ENCODE results near the gene MED28. TPM values are rescaled to one million over a fixed set of nuclear protein-coding genes. Genes with fewer than 3 reads are reported as not detected.
"Not testable (repeated sequence)": the region's sequence is repeated elsewhere in the genome, so short reads cannot be mapped to it uniquely, and the experiment has no call there.

The MED28 gene, protein sequence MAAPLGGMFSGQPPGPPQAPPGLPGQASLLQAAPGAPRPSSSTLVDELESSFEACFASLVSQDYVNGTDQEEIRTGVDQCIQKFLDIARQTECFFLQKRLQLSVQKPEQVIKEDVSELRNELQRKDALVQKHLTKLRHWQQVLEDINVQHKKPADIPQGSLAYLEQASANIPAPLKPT
- total RNA-seq (10 to 100 TPM; 22.8 to 27.3 TPM), polyA plus RNA-seq (ENCODE audit: insufficient read depth, low read depth, low replicate concordance) (51.7 TPM)
- long read RNA-seq, donor 1, full-length matches to known transcripts = 69 of 75 reads
- long read RNA-seq, donor 1, partial matches to known transcripts = 6 of 75 reads
- long read RNA-seq, donor 1, other reads (novel, unspliced or antisense) = 0 of 75 reads
- long read RNA-seq, donor 2, full-length matches to known transcripts = 35 of 35 reads
- long read RNA-seq, donor 2, partial matches to known transcripts = 0 of 35 reads
- long read RNA-seq, donor 2, other reads (novel, unspliced or antisense) = 0 of 35 reads

DNA sequence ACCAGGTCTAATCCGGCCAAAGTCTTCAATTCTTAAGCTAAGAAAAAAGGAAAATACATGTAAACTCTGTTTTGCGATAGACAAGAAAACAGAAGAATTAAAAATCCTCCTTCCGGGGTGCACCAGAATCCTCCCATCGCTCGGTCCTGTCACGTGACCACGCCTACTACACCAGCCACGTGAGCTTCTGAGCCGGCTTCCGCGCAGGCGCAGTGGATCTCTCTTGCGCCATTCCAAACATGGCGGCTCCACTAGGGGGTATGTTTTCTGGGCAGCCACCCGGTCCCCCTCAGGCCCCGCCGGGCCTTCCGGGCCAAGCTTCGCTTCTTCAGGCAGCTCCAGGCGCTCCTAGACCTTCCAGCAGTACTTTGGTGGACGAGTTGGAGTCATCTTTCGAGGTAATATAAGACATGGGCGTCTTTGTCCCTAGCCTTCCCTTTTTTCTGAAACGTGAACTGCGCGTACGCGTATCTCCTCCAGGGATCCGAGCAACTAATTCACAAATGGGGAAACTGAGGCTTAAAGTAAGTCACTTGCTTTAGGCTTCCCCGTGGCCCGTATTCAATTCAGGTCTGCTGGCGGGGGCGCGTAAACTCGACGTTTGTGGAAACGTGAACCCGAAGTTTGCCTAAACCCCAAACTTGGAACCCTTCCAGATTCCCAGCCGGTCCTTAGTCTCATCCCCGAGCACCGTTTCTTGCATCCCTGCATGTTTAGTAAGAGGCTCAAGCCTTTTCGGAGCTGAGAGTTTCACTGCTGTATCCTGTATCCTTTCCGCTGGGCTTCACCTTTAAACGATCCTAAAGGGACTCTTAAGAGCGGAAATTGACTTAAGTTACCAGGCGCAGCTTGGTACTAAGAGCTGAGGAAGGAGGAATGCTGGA lies at the start of gene MED28:
Gene MED28, plus strand, starts transcription at position 226 of the 884 bp plus-strand sequence. Its CDS starts 14 bp downstream, at position 240.
- Histone ChIP-seq H3K4me3 (peak within 1 kb of the TSS; percentile 79 to 92), H3K4me1 (peaks cover 14% of the 10 kb centered on the region), H3K36me3 (ENCODE audit: low read depth, missing control alignments) (no peaks in the 10 kb centered on the region), H3K27ac (peak within 1 kb of the TSS; percentile 76 to 83), H3K9me3 (no peaks in the 10 kb centered on the region), H3K27me3 (no peaks in the 10 kb centered on the region)
- 0% methylated on average over 35 to 45 of the region's 46 CpGs for WGBS, 2 donors
- TF ChIP-seq, protein P1, sequence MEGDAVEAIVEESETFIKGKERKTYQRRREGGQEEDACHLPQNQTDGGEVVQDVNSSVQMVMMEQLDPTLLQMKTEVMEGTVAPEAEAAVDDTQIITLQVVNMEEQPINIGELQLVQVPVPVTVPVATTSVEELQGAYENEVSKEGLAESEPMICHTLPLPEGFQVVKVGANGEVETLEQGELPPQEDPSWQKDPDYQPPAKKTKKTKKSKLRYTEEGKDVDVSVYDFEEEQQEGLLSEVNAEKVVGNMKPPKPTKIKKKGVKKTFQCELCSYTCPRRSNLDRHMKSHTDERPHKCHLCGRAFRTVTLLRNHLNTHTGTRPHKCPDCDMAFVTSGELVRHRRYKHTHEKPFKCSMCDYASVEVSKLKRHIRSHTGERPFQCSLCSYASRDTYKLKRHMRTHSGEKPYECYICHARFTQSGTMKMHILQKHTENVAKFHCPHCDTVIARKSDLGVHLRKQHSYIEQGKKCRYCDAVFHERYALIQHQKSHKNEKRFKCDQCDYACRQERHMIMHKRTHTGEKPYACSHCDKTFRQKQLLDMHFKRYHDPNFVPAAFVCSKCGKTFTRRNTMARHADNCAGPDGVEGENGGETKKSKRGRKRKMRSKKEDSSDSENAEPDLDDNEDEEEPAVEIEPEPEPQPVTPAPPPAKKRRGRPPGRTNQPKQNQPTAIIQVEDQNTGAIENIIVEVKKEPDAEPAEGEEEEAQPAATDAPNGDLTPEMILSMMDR (IDR thresholded peaks at IDR 0.05) = peak in 1 of 3 experiments; percentile 15
- peak; percentile 65 for TF ChIP-seq POLR2A (IDR thresholded peaks at IDR 0.05)
- DNase-seq = peak; percentile 98
- intact Hi-C loops (cut with DNase I; ENCODE audit: low total_unique reads) = no loop called here

DNA sequence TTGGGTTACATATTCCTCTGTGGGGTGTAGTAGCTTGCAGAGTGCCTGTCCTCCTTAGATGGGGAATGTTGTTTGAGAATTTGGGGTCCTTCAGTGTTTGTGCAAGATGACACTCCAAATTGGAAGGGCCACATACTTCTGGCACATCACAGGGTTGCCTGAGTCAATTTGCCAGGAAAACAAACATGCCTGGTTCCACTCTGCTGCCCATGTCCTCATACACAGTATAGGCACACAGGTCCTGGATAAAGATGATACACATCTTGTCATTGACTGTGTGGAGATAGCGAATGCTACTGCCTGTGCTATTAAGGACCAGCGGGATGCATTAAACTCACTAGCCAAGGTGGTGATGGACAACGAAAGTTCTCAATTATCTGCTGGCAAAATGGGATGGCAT lies 48.6 kb upstream of the MED28 start:
- H3K27ac ChIP-seq = no peak overlapping the region
- intact Hi-C loops (cut with DNase I; ENCODE audit: low total_unique reads) = no loop called here

DNA sequence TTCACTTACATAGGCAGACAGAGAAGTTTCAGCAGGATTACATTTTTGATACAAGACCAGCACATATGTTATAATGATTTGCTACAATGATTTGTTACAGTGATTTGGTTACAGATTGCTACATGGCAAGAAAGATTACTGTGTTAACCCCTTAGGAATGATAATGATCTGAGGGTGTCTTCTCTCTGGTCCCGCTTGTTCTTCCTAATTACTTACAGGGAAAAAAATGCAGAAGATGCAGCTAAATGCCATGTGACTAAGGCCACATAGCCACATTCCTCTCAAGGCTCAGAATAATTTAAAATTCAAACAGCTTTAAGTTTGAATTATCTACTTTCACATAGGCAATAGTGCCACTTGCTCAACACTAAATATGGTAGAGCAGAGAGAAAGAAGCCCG lies 47.2 kb upstream of the MED28 start:
- H3K9me3 ChIP-seq = no peaks in the 10 kb centered on the region
- H3K36me3 ChIP-seq (ENCODE audit: low read depth, missing control alignments) = no peaks in the 10 kb centered on the region
- H3K4me3 ChIP-seq = no peak overlapping the region
- no peak for DNase-seq
- H3K27ac ChIP-seq = no peak overlapping the region
- TF ChIP-seq, protein P1 (IDR thresholded peaks at IDR 0.05) = no peak
- no peak for TF ChIP-seq POLR2A (IDR thresholded peaks at IDR 0.05)
- WGBS, 2 donors = 49 to 62% methylated on average over 2 of the region's 2 CpGs
- no peaks in the 10 kb centered on the region for H3K27me3 ChIP-seq
- intact Hi-C loops (cut with DNase I; ENCODE audit: low total_unique reads) = no loop called here
- H3K4me1 ChIP-seq = no peaks in the 10 kb centered on the region

More for the DNA sequence above, 48.6 kb upstream of the MED28 start:
- no peaks in the 10 kb centered on the region for H3K27me3 ChIP-seq
- TF ChIP-seq POLR2A (IDR thresholded peaks at IDR 0.05) = no peak
- TF ChIP-seq, protein P1 (IDR thresholded peaks at IDR 0.05) = no peak
- H3K4me3 ChIP-seq = no peak overlapping the region
- H3K36me3 ChIP-seq (ENCODE audit: low read depth, missing control alignments) = no peaks in the 10 kb centered on the region
- 85 to 95% methylated on average over 3 of the region's 3 CpGs for WGBS, 2 donors
- no peaks in the 10 kb centered on the region for H3K4me1 ChIP-seq
- DNase-seq = no peak
- no peaks in the 10 kb centered on the region for H3K9me3 ChIP-seq

DNA sequence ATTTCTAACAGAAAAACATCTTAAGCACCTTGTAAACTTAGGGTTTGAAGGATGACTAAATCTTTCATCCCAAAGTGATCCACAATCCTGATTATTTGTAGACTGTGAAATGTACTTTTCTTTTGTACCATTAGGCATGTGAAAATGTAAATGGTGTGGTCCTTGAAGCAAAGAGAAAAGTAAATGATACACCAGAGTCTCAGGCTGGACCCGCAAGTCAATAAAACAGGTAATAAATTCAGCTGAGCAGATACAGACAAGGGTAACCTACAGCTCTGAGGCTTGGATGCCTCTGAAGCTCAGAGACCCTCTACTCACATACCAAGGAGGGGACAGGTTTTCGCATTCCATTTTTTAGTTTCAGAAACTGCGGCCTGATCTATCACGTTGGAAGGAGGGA lies 40.2 kb upstream of the MED28 start:
- whole genome bisulfite sequencing, 2 donors = 90 to 91% methylated on average over 4 of the region's 4 CpGs
- no peak for DNase-seq
- TF ChIP-seq POLR2A (IDR thresholded peaks at IDR 0.05) = no peak
- TF ChIP-seq, protein P1 (IDR thresholded peaks at IDR 0.05) = no peak
- Histone ChIP-seq H3K9me3 (no peaks in the 10 kb centered on the region), H3K27ac (no peak overlapping the region), H3K36me3 (ENCODE audit: low read depth, missing control alignments) (no peaks in the 10 kb centered on the region), H3K27me3 (no peaks in the 10 kb centered on the region), H3K4me1 (peaks cover 17% of the 10 kb centered on the region), H3K4me3 (no peak overlapping the region)
- intact Hi-C loops (cut with DNase I; ENCODE audit: low total_unique reads) = no loop called here

DNA sequence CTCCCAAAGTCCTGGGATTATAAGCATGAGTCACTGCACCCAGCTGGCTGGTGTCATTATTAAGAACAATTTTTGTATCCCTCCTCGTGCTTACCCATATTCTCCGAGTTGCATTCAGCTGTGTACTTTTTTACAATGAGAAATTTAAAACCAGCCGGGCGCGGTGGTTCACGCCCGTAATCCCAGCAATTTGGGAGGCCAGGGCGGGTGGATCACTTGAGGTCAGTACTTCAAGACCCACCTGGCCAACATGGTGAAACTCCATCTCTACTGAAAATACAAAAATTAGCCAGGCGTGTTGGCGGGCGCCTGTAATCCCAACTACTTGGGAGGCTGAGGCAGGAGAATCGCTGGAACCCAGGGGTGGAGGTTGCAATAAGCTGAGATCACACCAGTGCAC lies 39.3 kb upstream of the MED28 start:
- intact Hi-C loops (cut with DNase I; ENCODE audit: low total_unique reads); H3K9me3 ChIP-seq; DNase-seq; H3K36me3 ChIP-seq (ENCODE audit: low read depth, missing control alignments); H3K27ac ChIP-seq; H3K27me3 ChIP-seq; H3K4me3 ChIP-seq: not testable (repeated sequence)
- 85 to 92% methylated on average over 12 of the region's 12 CpGs for WGBS, 2 donors
- peaks cover 17% of the 10 kb centered on the region for H3K4me1 ChIP-seq
